Measurements from ENCODE around the gene ZNF469. TPM values are rescaled to one million over a fixed set of nuclear protein-coding genes. Genes with fewer than 3 reads are reported as not detected.

Gene ZNF469
- total and polyA plus RNA-seq, 9 donors = 0.52 to 16.2 (median 5.5) TPM

- Histone ChIP-seq H3K27me3 (no peaks in the 10 kb centered on the region), H3K9me3 (no peaks in the 10 kb centered on the region), H3K4me3 (no peak overlapping the region), H3K4me1 (ENCODE audit: insufficient read depth) (no peaks in the 10 kb centered on the region), H3K36me3 (no peaks in the 10 kb centered on the region), H3K27ac (no peak overlapping the region)
- DNase-seq = peak in 1 of 5 donors; percentile 19
- WGBS, 3 donors = 89 to 93% (median 89%) methylated on average over 24 to 25 of the region's 25 CpGs
- intact Hi-C loops (cut with DNase I) = no loop called here
- TF ChIP-seq EP300 (IDR thresholded peaks at IDR 0.05) = no peak
- TF ChIP-seq, protein P1, sequence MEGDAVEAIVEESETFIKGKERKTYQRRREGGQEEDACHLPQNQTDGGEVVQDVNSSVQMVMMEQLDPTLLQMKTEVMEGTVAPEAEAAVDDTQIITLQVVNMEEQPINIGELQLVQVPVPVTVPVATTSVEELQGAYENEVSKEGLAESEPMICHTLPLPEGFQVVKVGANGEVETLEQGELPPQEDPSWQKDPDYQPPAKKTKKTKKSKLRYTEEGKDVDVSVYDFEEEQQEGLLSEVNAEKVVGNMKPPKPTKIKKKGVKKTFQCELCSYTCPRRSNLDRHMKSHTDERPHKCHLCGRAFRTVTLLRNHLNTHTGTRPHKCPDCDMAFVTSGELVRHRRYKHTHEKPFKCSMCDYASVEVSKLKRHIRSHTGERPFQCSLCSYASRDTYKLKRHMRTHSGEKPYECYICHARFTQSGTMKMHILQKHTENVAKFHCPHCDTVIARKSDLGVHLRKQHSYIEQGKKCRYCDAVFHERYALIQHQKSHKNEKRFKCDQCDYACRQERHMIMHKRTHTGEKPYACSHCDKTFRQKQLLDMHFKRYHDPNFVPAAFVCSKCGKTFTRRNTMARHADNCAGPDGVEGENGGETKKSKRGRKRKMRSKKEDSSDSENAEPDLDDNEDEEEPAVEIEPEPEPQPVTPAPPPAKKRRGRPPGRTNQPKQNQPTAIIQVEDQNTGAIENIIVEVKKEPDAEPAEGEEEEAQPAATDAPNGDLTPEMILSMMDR (IDR thresholded peaks at IDR 0.05) = no peak
- TF ChIP-seq POLR2A (IDR thresholded peaks at IDR 0.05) = no peak
Observed at GRCh38 chr16:88348377-88349152, 34.2 kb upstream of the ZNF469 start.

DNA sequence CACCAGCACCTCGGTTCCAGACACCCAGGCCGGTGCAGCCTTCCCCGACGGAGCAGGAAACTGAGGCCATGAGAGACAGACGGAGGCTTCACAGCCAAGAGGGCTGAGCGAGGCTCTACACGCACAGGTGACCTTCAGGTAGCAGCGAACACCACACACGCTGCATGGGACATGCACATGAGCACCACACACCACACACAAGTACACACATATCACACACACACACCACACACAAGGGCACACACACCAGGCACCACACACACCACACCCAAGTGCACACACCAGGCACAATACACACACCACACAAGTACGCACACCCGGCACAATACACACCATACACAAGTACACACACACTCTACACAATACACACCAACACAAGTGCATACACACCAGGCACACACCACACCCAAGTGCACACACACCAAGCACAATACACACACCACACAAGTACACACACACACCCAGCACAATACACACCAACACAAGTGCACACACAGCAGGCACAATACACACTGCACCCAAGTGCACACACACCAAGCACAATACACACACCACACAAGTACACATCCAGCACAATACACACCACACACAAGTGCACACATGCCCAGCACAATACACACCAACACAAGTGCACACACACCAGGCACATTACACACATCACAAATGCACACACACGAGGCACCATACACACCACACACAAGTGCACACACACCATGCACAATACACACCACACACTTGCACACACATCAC is 33.4 kb upstream of the ZNF469 start:
- H3K27ac ChIP-seq = no peak overlapping the region

GRCh38 chr16:88349903-88350900 is 32.6 kb upstream of the ZNF469 start:
- intact Hi-C loops (cut with DNase I) = no loop called here
- WGBS, 3 donors = 84 to 86% (median 85%) methylated on average over 30 to 32 of the region's 32 CpGs
- Histone ChIP-seq H3K27me3 (no peaks in the 10 kb centered on the region), H3K27ac (no peak overlapping the region), H3K9me3 (no peaks in the 10 kb centered on the region), H3K4me3 (no peak overlapping the region), H3K36me3 (no peaks in the 10 kb centered on the region), H3K4me1 (ENCODE audit: insufficient read depth) (no peaks in the 10 kb centered on the region)
- TF ChIP-seq EP300 (IDR thresholded peaks at IDR 0.05) (no peak), POLR2A (IDR thresholded peaks at IDR 0.05) (no peak)
- TF ChIP-seq, protein P1 (IDR thresholded peaks at IDR 0.05) = no peak
- DNase-seq = peak in 1 of 5 donors; percentile 14

More for the DNA sequence above, 33.4 kb upstream of the ZNF469 start:
- Histone ChIP-seq H3K9me3 (no peaks in the 10 kb centered on the region), H3K36me3 (no peaks in the 10 kb centered on the region), H3K4me1 (ENCODE audit: insufficient read depth) (no peaks in the 10 kb centered on the region), H3K27me3 (no peaks in the 10 kb centered on the region), H3K4me3 (no peak overlapping the region)
- no peak for DNase-seq
- intact Hi-C loops (cut with DNase I) = no loop called here
- no peak for TF ChIP-seq EP300 (IDR thresholded peaks at IDR 0.05)
- no peak for TF ChIP-seq POLR2A (IDR thresholded peaks at IDR 0.05)
- TF ChIP-seq, protein P1 (IDR thresholded peaks at IDR 0.05) = no peak
- 84 to 86% (median 86%) methylated on average over 12 of the region's 12 CpGs for WGBS, 3 donors

GRCh38 chr16:88350922-88351321 is 31.8 kb upstream of the ZNF469 start:
- no peaks in the 10 kb centered on the region for H3K4me1 ChIP-seq (ENCODE audit: insufficient read depth)
- no peak overlapping the region for H3K4me3 ChIP-seq
- H3K27me3 ChIP-seq = no peaks in the 10 kb centered on the region
- no peaks in the 10 kb centered on the region for H3K36me3 ChIP-seq
- intact Hi-C loops (cut with DNase I) = no loop called here
- no peaks in the 10 kb centered on the region for H3K9me3 ChIP-seq
- DNase-seq = peak in 1 of 5 donors; percentile 10
- 88 to 92% (median 90%) methylated on average over 15 of the region's 15 CpGs for WGBS, 3 donors
- H3K27ac ChIP-seq = no peak overlapping the region
- TF ChIP-seq POLR2A (IDR thresholded peaks at IDR 0.05) (no peak), EP300 (IDR thresholded peaks at IDR 0.05) (no peak)
- TF ChIP-seq, protein P1 (IDR thresholded peaks at IDR 0.05) = no peak
